NCI-H2171 (cell line): Measurements from ENCODE around the gene SLC40A1.

Experiments
- DNase-seq: peaks from one replicate; lab custom pipeline; 2025; lab: John Stamatoyannopoulos, UW

SLC40A1 gene

GRCh38 chr2:189599245-189599644 is 18.7 kb upstream of the SLC40A1 start:
- no peak for DNase-seq

GRCh38 chr2:189595417-189595816 is 14.8 kb upstream of the SLC40A1 start:
- no peak for DNase-seq

- DNase-seq = no peak
Measured at GRCh38 chr2:189594305-189594704, 13.7 kb upstream of the SLC40A1 start.

- no peak for DNase-seq
Measured at GRCh38 chr2:189593115-189593514, 12.5 kb upstream of the SLC40A1 start.

DNA sequence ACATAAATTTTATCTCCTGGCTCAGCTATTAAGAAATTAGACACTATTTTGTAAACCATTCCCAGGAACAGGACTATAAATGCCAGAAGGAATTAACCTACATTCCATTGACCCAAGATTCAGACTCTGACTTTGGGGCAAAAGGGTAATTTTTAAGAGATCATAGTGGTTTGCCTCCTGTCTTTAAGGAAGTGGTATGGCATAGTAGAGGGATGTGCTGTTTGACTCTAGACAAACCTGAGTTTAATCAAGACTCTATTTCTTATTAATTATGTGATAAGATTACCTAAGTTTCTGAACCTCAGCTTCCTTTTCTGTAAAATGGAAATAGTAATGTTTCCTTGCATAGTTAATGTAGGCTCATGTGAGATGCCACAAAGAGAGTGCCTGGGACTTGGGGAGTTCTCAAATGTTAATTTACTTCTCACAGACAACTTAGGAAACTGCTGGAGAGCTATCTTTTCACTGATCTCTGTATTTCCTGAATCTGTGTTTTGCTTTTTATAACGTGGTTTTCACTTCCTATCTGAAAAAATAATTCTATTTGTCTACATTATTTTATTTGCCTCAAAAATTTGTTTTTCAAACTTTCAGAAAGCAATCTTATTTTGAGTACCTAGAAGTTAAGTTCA is 11.9 kb upstream of the SLC40A1 start:
- no peak for DNase-seq

- no peak for DNase-seq
Measured at GRCh38 chr2:189587780-189588179, 7.2 kb upstream of the SLC40A1 start.

DNA sequence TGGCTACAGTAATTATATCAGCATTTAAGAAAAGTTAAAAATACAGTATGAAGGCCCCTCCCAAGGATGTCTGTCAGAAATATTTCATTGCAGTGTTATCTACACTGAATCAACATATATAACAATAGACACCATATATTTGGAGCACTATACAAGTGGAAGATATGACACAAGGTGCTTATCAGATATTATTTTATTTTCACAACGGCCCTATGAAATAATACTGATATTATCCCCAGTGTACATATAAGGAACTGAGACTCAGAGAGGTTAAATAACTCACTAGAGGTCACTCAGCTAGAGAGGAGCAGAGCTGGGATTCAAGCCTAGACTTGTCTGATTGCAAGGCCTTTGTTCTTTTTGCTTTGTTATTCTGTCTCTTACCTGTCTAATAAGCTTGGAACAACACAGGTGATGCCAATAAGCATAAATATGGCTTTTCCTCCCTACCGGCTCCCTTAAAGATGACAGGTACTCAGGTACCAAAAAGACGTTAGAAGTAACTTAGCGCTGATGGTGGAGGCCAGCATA is 4.7 kb upstream of the SLC40A1 start:
- DNase-seq = no peak

- no peak for DNase-seq
Measured at GRCh38 chr2:189584686-189585085, 4.1 kb upstream of the SLC40A1 start.

DNA sequence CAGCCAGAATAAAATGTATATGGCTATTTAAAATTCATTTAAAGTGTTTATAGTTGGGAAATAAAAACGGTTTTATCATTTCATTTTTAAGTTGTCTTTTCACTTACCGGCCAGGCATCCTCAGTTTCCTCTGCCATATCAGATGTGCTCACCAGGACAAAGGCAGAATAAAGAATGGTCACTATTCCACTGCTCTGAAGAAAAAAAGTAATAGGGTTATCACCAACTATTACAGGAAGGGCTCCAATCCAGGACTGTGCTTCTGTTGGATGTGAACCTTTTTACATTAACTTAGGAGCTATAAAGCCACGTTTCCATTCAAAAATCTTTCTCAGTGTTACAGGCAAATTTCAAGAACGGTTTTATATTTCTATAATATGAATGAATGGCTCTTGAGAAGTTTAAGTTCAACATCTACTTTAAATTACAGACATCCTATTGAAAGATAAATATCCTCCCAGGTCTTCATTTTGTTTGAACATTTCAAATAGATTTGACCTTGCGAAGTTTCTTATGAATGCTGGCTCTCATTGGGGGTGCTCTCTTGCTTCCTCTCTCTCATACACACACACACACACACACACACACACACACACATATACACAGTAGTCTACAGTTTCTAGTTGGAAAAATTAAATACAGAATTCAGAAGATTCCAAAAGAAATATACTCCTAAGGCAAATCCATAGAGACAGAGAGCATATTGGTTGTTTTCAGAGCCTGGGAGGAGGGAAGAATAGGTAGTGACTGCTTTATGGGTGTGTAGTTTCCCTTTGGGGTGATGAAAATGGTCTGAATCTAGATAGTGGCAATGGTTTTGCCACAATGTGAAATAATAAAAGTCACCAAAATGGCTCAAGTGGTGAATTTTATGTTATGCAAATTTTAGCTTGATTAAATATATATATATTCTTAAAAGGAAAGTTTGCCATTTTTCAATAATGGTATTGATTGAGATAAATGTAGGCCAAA is 2.9 kb upstream of the SLC40A1 start:
- no peak for DNase-seq

GRCh38 chr2:189582809-189583192 is 2.2 kb upstream of the SLC40A1 start:
- no peak for DNase-seq

- no peak for DNase-seq
Measured at GRCh38 chr2:189582140-189582808, 1.7 kb upstream of the SLC40A1 start.

DNA sequence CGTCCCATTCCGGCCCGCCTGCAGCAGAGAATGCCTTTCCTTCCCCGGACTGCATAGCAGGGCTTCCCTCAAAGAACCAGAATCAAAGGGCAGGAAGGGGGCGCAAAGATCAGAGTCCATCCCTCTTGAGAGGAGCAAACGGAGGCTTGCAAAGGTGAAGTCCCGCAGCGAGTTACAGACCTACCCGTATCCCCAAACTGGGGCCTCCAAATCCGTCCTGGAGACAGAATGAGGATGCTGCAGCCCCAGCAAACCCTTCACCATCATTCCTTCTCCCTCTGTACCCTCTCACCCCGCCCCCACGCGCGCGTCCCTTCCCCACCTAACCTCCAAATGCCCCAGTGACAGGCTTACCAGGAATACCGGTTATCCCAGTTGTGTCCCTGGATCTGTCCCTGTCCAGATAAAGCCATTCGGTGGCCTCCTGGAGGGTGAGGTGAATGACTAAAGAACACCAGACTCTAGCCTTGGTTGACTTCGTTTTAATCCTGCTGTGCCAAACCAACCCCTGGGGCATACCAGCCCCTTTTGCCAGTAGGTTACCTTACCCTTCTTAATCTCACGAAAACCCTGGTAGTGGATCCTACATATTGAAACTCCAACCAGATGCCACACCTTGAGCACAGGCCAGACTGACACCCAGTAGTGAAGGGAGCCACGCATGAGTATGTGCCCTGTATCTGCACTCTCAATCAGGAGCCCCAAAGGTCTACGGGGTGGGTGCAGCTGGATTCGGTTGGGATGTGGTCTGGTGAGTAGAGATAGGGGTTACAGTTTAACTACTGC is 961 bp upstream of the SLC40A1 start:
- DNase-seq = no peak

DNA sequence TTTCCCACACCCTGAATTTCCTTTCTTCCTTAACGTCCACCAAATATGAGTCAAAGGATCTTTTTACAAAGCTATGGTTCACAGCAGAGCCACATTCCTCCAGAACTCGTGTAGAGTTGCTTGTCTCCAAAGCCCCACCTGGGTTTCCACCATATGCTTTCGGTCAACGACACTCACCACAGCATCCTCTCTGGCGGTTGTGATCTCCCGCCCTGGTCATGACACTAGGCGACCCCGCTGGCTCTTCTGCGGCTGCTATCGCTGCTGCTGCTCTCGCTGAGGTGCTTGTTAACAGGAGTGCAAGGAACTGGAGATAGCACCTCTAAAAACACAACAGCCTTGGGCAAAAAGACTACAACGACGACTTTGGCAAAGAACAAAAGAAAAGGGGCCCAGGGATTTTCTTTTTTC is 340 bp downstream of the SLC40A1 start:
- no peak for DNase-seq

- DNase-seq = no peak
Measured at GRCh38 chr2:189579585-189580186, 900 bp downstream of the SLC40A1 start.

DNA sequence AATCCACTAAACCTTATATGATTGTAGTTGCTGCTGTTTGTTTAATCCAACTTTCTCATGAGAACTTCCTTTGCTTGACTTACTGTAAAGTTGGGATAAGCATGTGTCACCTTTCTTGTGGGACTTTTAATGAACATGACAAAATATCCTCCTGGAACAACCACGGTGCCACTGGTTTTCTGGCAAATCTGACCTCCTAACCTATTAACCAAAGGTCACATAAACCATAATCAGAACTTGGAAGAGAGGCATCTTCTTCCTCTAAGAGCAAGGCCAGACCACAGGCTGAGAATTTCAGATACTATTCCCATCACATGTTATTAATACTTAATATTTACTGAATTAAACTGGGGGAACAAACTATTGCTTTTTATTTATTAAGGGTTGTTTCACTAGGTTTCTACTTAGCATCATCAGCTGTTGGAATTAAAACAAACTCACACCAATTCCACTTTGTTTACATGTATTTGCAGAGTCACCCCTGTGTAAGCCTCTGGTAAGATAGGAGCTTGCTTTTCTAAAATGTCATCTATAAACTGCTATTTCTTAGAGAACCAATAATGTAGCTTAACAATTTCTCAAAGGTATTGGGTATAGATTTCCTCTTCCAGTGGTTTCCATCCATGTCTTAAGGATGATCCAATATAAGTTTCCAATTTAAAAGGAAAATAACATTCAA is 2.2 kb downstream of the SLC40A1 start:
- no peak for DNase-seq

- no peak for DNase-seq
Measured at GRCh38 chr2:189577121-189577520, 3.5 kb downstream of the SLC40A1 start.

DNA sequence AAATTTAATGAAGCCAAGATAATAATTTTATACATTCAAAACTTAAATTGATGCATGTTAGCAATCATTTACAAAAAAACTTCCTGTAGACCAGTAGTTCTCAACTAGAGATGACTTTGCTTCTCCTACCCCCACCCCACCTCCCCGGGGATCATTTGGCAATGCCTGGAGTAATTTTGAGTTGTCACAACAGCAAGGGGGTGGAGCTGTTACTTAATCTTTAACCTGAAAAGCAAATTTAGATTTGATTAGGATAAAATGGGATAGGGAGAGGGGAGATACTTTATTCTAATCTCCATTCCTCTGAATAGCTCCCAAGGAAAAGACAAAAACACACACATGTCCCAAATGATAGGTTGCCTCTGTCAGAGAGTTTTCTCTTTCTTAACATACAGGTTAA is 4.2 kb downstream of the SLC40A1 start:
- DNase-seq = no peak

- no peak for DNase-seq
Measured at GRCh38 chr2:189574793-189575475, 5.7 kb downstream of the SLC40A1 start.

GRCh38 chr2:189570570-189571031 is 10.0 kb downstream of the SLC40A1 start:
- no peak for DNase-seq

- no peak for DNase-seq
Measured at GRCh38 chr2:189569295-189569910, 11.2 kb downstream of the SLC40A1 start.
